GM06990 (cell line): ENCODE results near the gene B4GALNT4.

Source experiments
- DNase-seq: peaks from one replicate; pipeline ENCODE4 v3.0.0-alpha.2; 2011; ENCODE audit not compliant: insufficient read length; ENCODE audit errors: extremely low read depth
- H3K27me3 ChIP-seq: replicated peaks from 2 replicates; pipeline ENCODE4 v1.6.0; 2011; ENCODE audit warnings: low read length; ENCODE audit not compliant: control insufficient read depth, insufficient read depth
- H3K36me3 ChIP-seq: 2 replicates; pipeline ENCODE4 v1.5.1; 2011; ENCODE audit warnings: low read length; ENCODE audit not compliant: control insufficient read depth, insufficient read depth
- H3K4me3 ChIP-seq: replicated peaks from 2 replicates; pipeline ENCODE4 v1.5.1; 2011; ENCODE audit warnings: low read depth, mild to moderate bottlenecking, control low read depth, low read length
- CTCF ChIP-seq: IDR thresholded peaks from 2 replicates; pipeline ENCODE4 v1.5.1; 2011; ENCODE audit warnings: low read length, control low read depth, mild to moderate bottlenecking, inconsistent platforms; ENCODE audit not compliant: insufficient read depth, poor library complexity, severe bottlenecking

B4GALNT4 gene

GRCh38 chr11:429931-430456, 60.7 kb downstream of the B4GALNT4 start:
- no peak for TF ChIP-seq CTCF
- no peaks in the 10 kb centered on the region for H3K27me3 ChIP-seq
- DNase-seq = no peak
- no peak overlapping the region for H3K4me3 ChIP-seq
- peaks cover 3% of the 10 kb centered on the region; the same call in 1 of the 2 replicates for H3K36me3 ChIP-seq
